GM21528 (cell line): ENCODE results near the gene EFNB1.
A peak's percentile ranks its signal among the peaks of the same experiment; 100 is the strongest.
"Not testable (repeated sequence)": the region's sequence is repeated elsewhere in the genome, so short reads cannot be mapped to it uniquely, and the experiment has no call there.

Experiments
- ATAC-seq: cut with Tn5 transposase; IDR thresholded peaks from one replicate; pipeline ENCODE4 v1.9.1; 2021; ENCODE audit warnings: mild to moderate bottlenecking, moderate library complexity; ENCODE audit not compliant: unreplicated experiment, low FRiP score

EFNB1 gene

DNA sequence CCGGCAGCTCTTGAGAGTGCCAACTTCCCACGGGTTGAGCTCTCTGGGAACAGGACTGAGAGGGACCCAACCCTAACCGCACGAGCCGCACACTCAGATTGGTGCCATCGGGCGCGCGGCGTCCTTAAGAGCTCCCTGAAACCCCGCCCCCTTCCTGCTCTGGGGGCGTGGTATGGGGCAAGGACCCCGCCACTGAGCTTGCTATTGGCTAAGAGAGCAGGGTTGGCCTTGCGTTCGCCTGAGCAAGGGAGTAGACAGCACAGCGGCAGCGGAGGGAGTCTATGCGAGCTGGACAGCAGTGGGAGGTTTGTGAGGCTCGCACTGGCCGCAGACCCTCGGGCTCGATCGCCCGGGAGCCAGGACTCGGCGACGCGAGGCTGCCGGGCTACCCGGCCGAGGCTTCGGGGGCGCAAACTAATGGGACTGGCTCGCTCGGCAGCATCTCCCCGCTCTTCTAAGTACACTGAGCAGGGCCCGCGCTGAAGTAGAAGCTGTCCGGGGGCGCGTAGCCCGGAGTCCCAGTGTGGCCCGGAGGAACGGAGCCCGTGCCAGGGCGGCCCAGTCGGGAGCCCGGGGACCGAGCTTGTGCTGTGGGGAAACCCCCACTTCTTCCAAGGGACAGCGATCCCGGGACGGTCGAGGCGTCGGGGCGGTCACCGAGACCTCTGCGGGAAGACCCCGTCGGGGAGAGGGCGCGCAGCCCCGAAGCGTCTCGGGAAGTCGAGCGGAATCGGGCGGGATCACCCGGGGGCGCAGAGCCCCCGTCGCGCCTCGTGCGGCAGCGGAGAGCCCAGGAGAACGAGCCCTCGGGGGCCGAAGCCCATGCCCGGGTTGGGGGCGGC, at the start of gene EFNB1:
EFNB1 (plus strand) TSS at position 282 of the 842 bp plus-strand sequence. CDS start 756 bp downstream, outside the sequence.
- ATAC-seq: peak; percentile 96

DNA sequence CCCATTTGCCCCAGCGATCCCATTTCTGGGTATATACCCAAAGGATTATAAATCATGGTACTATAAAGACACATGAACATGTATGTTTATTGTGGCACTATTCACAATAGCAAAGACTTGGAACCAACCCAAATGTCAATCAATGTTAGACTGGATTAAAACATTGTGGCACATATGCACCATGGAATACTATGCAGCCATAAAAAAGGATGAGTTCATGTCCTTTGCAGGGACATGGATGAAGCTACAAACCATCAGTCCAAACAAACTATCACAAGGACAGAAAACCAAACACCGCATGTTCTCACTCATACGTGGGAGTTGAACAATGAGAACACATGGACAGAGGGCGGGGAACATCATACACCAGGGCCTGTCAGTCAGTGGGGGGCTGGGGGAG, 47.5 kb upstream of the EFNB1 start:
- ATAC-seq: not testable (repeated sequence)

DNA sequence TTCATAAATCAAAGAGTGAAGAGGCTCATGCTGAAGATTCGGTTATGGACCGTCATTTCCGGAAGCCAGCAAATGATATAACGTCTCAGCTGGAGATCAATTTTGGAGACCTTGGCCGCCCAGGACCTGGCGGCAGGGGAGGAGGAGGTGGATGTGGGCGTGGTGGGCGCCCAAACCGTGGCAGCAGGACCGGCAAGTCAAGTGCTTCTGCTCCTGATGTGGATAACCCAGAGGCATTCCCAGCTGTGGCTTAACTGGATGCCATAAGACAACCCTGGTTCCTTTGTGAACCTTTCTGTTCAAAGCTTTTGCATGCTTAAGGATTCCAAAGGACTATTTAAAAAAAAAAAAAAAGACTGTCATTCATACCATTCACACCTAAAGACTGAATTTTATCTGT, 44.0 kb upstream of the EFNB1 start:
- ATAC-seq: no peak

DNA sequence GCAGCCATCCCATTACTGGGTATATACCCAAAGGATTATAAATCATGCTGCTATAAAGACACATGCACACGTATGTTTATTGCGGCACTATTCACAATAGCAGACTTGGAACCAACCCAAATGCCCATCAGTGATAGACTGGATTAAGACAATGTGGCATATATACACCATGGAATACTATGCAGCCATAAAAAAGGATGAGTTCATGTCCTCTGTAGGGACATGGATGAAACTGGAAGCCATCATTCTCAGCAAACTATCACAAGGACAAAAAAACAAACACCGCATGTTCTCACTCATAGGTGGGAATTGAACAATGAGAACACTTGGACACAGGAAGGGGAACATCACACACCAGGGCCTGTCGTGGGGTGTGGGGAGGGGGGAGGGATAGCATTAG, 42.2 kb upstream of the EFNB1 start:
- ATAC-seq: not testable (repeated sequence)

DNA sequence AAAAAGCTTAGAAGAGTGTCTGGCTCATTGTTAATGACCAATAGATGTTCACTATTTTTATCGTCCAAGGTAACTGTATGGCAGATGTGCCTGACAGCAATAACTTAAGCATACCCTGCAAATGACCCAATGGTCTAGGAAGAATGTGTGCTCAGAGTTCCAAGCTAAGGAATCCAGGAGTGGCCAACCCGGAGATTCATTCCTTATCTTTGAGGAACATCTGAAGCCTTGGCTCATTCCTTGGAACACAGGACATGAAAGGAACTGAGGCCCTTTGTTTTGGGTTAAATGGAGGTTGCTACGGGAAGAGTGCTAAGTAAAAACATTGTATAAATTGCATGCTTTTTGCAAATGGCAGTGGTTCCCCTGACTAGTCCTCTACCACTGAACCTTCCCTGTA, 38.9 kb upstream of the EFNB1 start:
- ATAC-seq: no peak

DNA sequence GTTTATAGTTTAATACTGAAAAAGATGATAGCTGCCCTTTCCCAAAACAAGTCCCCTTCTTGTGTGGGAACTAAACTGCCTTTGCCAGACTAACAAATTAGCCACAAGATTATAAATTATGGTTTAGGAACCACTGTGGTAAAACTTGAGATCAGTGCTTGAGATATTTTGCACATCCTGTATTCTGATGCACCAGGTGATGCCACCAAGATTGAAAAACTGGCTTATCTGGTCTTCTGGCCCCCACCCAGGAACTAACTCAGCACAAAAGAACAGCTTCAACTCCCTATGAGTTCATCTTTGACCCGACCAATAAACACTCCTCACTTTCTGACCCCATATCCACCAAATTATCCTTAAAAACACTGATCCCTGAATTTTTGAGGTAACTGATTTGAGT, 36.7 kb upstream of the EFNB1 start:
- no peak for ATAC-seq

DNA sequence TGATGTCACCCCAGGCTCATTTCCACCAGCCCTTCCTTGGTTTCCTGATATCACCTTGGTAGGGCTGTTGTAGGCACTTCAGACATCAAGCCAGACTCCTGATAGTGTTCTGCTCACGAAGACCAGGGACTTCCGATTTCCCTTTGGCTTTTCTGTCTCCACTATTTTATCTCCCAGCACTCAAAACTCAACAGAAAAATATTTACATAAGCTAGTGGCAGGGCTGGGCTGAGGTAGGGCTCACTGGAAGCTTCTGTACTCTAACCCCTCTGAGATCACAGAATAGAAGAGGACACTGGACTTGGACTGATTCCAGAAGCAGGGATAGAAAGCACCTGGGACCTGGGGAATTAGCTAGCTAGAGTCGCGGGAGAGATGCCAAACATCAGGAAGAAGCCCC, 34.4 kb upstream of the EFNB1 start:
- no peak for ATAC-seq

DNA sequence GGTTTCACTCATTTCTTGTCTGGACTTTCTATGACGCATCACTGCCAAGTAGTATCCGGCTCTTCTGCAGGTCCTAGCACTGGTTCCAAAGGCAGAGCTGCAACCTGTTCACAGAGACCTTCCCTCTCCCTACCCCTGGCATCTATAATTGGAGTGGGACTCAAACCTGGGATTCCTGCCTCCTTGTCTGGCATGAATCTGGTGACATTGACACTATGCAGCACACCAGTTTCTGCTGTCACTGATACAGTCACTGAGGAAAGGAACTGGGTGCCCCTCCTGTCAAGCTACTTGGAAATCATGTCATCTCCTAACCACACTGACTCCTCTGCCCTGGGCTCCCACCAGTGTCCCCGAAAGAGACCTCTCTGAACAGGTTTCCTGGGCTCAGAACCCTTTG, 33.1 kb upstream of the EFNB1 start:
- ATAC-seq: no peak

DNA sequence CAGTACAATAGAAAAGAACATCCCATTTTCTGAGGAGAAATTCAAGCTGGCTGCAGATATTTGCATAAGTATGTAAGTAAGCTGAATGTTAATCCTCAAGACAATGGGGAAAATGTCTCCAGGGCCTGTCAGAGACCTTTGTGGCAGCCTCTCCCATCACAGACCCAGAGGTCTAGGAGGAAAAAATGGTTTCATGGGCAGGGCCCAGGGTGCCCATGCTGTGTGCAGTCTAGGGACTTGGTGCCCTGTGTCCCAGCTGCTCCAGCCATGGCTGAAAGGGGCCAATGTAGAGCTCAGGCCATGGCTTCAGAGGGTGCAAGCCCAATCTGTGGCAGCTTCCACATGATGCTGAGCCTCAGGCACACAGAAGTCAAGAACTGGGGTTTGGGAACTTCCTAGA, 30.4 kb upstream of the EFNB1 start:
- not testable (repeated sequence) for ATAC-seq

DNA sequence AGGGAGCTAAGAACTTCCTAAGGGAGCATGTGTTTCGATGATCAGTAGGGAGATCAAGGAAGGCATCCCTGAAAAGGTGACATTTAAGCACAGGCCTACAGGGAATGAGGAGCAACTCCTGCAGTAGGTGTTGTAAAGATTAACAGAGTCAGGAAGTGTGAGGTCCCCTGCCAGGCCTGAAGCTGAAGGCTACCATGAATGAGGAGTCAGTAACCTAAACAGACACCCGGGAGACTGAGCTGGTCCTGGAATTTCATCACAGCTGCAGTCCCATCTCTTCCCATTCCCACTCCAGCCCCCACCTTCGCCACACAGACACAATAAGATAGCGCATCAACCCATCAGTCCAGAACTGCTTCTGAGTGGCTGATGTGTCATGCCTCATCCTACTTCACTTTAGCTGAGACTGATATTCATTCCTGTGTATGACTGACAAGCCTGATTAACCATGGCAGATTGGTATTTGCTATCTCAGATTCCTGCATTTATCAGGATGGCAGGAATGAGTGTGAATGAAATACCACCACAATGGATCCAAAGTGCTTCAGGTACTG, 27.0 kb upstream of the EFNB1 start:
- ATAC-seq: no peak

DNA sequence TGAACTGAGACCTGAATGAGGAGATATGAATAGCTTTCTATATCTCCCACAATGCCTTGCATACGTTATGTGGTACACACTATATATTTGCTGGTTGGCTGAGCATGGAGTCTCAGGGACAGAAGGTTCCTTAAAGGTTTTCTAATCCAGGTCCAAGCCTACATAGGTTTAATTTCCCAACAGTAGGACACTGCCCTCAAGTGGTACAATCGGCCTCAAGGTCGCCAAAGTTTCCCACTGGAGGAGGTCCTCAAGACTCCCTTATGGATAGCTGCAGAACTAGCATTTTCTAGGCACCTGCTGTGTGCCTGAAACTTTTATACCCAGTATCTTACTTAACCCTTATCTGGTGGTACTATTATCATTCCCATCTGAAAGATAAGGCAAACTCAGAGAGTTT, 21.0 kb upstream of the EFNB1 start:
- ATAC-seq: no peak

DNA sequence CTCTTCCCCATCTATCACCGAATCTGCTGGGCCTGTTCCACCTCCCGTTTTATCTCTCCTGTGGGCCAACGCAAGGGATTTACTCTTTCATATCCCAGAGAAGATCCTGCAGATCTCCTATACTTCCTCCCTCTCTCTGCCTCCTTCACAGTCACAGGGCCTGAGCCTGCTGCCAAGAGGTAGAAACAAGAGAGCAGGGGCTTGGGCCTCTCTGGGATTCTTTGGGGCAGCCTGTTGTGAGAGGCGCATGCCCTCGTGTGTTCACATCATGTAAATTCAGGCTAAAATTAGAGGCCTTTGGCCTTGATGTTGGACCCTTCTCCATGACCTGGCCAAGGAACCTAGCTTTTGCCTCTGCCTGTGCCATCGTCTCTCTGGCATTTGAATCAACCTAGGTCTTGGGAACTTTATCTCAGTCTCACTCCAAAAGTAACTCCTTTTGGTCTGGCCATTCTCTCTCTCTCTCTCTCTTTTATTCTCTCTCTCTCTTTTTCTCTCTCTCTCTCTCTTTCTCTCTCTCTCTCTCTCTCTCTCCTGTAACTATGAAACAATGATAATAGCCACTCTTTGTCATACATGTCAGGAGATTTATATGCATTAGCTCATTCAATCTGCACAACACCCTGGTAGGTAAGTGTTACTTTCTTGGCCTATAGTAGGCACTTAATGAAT, 20.0 kb upstream of the EFNB1 start:
- no peak for ATAC-seq

DNA sequence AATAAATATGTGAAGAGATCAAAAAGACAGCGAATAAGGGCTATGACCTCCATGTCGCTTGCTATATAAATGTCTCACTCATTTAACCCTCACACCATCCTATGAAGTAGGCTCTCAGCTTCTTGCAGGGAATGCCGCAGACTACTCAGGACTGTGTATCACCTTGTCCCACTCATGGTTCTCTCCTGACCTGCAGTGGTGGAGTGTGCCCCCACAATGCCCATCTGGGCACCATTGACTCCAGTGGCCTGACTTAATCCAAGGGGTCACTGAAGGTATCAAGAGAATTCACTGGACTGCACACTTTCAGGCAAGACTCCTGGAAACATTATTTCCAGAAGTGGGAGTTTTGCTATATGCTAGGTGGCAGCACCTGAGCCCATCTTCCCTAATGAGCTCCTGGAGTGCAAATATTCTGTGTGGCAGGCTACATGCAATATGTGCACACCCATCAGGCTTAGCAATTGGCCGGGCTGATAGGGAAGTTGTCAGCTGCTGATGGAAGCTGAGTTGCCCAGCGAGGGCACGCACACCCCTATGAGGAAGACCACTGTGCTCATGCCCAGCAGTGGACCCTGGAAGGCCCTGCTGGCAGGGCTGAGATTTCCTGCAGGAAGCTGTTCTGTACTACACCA, 8.2 kb upstream of the EFNB1 start:
- ATAC-seq: no peak

DNA sequence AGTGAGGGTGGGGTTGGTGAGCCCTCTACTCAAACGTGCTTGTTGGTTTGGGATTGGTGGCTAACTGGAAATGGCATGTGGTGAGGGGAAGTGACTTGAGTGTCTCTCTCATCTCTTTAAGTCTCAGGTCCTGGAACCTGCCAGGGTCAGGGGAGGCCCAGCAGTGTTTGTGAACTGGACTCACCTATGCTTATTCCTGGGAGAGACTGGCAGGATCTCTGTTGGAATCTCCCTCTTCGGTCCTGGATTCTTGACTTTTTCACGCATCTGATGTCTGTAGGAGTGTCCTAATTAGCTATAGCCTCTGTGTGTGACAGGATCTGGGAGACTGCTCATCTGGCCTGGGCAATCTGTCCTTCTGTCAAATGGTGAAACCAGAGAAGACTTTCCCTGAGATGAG, 7.2 kb upstream of the EFNB1 start:
- no peak for ATAC-seq

DNA sequence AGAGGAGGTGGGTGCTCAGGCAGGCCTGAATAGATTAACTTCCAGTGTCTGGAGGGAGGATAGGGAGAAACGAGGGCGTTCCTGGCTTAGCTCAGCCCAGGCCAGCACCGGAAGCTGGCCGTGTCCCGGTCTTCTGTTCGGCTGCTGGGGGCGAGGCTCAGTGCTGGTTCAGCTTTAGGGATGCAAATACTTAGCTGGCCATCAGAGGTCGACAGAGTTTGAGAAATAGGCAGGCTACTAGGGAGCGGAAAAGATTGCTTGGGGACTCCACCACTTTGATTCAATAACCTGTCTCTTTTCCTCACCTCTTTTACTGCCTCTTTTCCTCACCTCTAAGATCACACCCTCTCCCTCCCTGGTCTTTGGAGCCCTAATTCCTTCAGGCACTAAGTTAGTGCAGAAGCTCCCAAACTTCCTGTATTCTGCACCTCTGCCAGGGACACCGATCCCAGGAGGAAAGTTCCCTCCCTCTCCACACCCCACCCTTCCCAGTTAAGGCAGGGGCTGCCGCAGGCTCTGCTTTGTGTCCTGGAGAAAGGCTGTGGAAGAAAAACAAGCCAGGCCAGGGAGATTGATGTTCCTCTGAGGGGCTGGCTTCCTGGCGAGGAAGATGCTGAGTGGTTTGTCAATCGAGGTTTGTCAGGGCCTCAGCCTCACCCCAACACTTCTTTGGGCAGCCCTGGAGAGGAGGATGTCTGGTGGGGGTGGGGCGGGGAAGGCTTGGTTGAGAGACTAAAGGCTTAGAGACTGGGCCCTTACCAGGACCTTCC, 6.0 kb upstream of the EFNB1 start:
- ATAC-seq: no peak

DNA sequence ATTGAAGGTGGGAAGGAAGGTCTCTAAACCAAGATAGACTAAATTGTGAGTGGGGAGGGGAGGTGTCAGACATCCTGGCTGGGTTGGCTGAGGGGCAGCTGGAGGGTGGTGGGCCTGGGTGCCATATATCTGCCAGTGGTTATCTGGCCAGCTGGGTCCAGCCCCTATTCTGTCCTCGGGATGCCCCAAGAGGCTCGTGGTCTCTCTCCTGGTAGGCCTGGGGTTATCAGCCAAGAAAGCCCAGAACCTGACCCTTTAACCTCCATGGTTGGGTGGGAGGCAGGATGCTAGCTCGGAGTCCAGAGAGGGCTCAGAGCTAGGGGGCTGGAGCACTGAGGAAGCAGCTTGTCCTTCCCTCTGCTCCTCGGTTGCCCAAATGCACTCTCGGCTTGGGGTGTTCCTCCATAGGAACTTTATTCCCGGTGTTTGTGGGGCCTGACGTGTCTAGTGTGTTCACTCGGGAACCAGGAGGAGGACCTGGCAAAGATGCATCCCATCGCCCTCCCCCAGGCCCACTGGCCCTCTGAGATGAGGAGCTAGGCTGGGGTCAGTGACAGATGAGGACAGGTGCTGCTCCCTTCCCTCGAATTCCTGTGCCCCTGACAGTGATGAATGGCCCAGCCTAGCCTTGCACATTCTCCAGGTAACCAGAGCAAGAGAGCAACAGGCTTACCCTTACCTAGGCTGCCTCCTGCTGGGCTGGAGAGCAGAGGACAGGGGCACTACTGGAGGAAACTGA, 5.2 kb upstream of the EFNB1 start:
- no peak for ATAC-seq

DNA sequence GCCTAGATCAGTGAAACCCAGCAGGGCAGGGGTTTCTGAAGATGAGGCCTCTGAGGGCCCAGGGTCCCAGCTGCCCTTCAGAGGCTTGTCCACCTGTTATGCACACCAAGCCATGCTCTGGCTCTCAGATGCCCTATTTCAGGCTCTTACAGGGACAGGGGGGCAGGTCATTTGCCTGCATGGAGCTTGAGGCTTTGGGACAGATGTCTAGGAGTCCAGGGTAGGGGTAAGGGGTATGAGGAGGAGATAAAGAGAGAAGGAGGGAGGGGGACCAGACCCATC, 4.7 kb upstream of the EFNB1 start:
- no peak for ATAC-seq

DNA sequence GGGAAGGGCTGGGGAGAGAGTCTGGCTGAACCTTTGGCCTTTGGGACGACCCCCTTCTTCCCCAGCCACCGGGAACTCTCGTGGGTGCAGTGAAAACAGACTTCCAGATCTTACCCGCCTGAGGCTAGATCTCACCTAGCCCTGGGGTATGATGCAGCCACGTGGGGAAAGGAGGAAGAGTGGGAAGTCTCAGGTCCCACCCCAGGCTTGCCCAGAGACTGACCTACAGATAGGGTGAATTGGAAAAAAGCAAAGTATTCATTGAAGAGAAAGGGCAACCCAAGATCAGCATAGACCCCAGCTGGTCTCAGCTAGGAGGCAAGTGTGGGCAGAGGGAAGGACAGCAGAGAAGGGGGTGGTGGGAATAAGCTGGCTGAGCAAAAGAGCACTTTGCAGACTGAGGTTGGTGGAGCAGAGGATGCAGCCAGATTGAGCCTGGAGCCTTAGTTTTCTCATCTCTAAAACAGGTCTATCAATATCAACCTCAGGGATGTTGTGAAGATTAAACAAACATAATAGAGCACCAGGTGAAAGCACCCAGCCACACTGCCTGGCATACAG, 4.2 kb upstream of the EFNB1 start:
- no peak for ATAC-seq

DNA sequence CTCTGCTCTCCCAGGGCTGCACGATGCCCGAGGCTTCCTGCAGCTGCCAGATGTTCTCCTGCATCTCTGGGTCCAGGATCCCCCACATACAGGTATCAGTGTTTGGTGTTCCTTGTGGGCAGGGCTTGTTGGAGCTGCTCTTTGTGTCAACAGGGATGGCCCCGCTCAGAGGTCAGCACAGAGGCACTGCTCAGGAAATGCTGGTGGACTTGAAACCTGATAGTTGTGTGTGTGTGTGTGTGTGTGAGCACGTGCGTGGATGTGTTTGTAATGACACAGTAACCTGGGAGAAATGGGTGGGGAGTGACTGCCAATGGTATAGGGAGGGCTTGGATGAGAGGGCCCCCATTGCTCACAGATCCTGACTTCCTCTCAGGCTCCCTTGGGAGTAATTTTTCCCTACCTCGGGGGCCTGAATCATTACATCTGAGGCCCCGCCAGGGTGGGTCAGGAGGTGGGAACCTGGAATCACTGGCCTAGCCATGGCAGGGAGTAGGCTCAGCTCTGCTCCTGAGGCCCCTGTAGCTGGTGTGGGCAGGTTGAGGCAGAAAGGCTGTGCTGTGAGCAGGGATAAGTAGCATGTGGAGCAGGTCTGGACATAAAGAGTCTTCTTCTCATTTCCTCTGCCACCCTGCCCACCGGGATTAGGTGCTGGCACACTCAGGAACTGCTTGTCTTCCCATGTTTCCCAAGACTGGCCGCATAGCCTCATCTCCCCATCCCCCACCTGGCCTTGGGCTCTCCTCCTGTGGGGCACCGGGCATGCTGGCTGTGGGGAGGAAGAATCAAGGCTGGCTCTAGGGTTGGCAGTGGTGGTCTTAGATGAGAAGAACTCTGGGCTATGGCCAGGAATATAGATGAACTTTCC, 2.5 kb upstream of the EFNB1 start:
- no peak for ATAC-seq
